ENCODE results near the gene ATP2B2.

ATP2B2 gene

GRCh38 chr3:10286596-10287295 is 218.6 kb downstream of the ATP2B2 start:
- in situ Hi-C loops (cut with MboI; ENCODE audit: low pct_unique_long_range_greater_than_20kb, low sequenced_read_pairs), result no loop called here
- peak; percentile 81 for DNase-seq

GRCh38 chr3:10286133-10286524 is 219.3 kb downstream of the ATP2B2 start:
- in situ Hi-C loops (cut with MboI; ENCODE audit: low pct_unique_long_range_greater_than_20kb, low sequenced_read_pairs), result no loop called here
- DNase-seq, result no peak

GRCh38 chr3:10285272-10286132 is 219.9 kb downstream of the ATP2B2 start:
- in situ Hi-C loops (cut with MboI; ENCODE audit: low pct_unique_long_range_greater_than_20kb, low sequenced_read_pairs), result no loop called here
- DNase-seq, result no peak

- no peak for DNase-seq
- in situ Hi-C loops (cut with MboI; ENCODE audit: low pct_unique_long_range_greater_than_20kb, low sequenced_read_pairs), result no loop called here
These were observed 220.9 kb downstream of the ATP2B2 start for GRCh38 chr3:10284496-10284895.

- no peak for DNase-seq
- in situ Hi-C loops (cut with MboI; ENCODE audit: low pct_unique_long_range_greater_than_20kb, low sequenced_read_pairs), result no loop called here
These were observed 221.7 kb downstream of the ATP2B2 start for GRCh38 chr3:10283638-10284037.

- DNase-seq, result no peak
- in situ Hi-C loops (cut with MboI; ENCODE audit: low pct_unique_long_range_greater_than_20kb, low sequenced_read_pairs), result no loop called here
These were observed 223.4 kb downstream of the ATP2B2 start for GRCh38 chr3:10281951-10282350.

GRCh38 chr3:10280571-10280970 is 224.8 kb downstream of the ATP2B2 start:
- DNase-seq, result no peak
- in situ Hi-C loops (cut with MboI; ENCODE audit: low pct_unique_long_range_greater_than_20kb, low sequenced_read_pairs), result no loop called here

- no peak for DNase-seq
- in situ Hi-C loops (cut with MboI; ENCODE audit: low pct_unique_long_range_greater_than_20kb, low sequenced_read_pairs), result no loop called here
These were observed 225.2 kb downstream of the ATP2B2 start for GRCh38 chr3:10280177-10280529.

GRCh38 chr3:10279384-10280176 is 225.8 kb downstream of the ATP2B2 start:
- in situ Hi-C loops (cut with MboI; ENCODE audit: low pct_unique_long_range_greater_than_20kb, low sequenced_read_pairs), result no loop called here
- DNase-seq, result no peak

GRCh38 chr3:10278501-10278900 is 226.9 kb downstream of the ATP2B2 start:
- DNase-seq, result no peak
- in situ Hi-C loops (cut with MboI; ENCODE audit: low pct_unique_long_range_greater_than_20kb, low sequenced_read_pairs), result no loop called here

GRCh38 chr3:10277115-10277625 is 228.2 kb downstream of the ATP2B2 start:
- in situ Hi-C loops (cut with MboI; ENCODE audit: low pct_unique_long_range_greater_than_20kb, low sequenced_read_pairs), result no loop called here
- DNase-seq, result no peak

- in situ Hi-C loops (cut with MboI; ENCODE audit: low pct_unique_long_range_greater_than_20kb, low sequenced_read_pairs), result no loop called here
- no peak for DNase-seq
These were observed 230.8 kb downstream of the ATP2B2 start for GRCh38 chr3:10274601-10275000.
